Measurements from ENCODE around the gene RHBDL1. TPM values are rescaled to one million over a fixed set of nuclear protein-coding genes. Genes with fewer than 3 reads are reported as not detected.
A peak's percentile ranks its signal among the peaks of the same experiment; 100 is the strongest.

RHBDL1 gene
- total RNA-seq, 4 donors from 2014 or later, result 0.38 to 1.1 (median 0.57) TPM; not detected in 1

GRCh38 chr16:715477-716199 lies 40.2 kb downstream of the RHBDL1 start:
- Histone ChIP-seq H3K9me3 (no peaks in the 10 kb centered on the region), H3K27me3 (peaks cover 6 to 59% (median 11%) of the 10 kb centered on the region in 4 donors), H3K4me1 (peaks cover 31 to 77% (median 32%) of the 10 kb centered on the region in 3 donors), H3K36me3 (no peaks in the 10 kb centered on the region), H3K27ac (peak overlapping the region in 2 of 4 donors; percentile 36 to 61), H3K4me3 (peak overlapping the region; percentile 52 to 87 (median 62))
- no peak for TF ChIP-seq POLR2A (IDR thresholded peaks at IDR 0.05)
- TF ChIP-seq, protein P1, sequence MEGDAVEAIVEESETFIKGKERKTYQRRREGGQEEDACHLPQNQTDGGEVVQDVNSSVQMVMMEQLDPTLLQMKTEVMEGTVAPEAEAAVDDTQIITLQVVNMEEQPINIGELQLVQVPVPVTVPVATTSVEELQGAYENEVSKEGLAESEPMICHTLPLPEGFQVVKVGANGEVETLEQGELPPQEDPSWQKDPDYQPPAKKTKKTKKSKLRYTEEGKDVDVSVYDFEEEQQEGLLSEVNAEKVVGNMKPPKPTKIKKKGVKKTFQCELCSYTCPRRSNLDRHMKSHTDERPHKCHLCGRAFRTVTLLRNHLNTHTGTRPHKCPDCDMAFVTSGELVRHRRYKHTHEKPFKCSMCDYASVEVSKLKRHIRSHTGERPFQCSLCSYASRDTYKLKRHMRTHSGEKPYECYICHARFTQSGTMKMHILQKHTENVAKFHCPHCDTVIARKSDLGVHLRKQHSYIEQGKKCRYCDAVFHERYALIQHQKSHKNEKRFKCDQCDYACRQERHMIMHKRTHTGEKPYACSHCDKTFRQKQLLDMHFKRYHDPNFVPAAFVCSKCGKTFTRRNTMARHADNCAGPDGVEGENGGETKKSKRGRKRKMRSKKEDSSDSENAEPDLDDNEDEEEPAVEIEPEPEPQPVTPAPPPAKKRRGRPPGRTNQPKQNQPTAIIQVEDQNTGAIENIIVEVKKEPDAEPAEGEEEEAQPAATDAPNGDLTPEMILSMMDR (IDR thresholded peaks at IDR 0.05), result no peak
- intact Hi-C loops (cut with DNase I), result no loop called here
- no peak for DNase-seq
- WGBS, 2 donors, result 0% methylated on average over 2 of the region's 74 CpGs; no CpG with 5 or more reads in 1 of the 2 donors

- H3K27ac ChIP-seq, result peak overlapping the region in 1 of 4 donors; percentile 61
Measured at GRCh38 chr16:716200-716568, 40.7 kb downstream of the RHBDL1 start.

GRCh38 chr16:716768-717325 lies 41.4 kb downstream of the RHBDL1 start:
- H3K4me1 ChIP-seq, result peaks cover 32 to 75% (median 37%) of the 10 kb centered on the region in 3 donors
- no peak overlapping the region for H3K27ac ChIP-seq
- intact Hi-C loops (cut with DNase I), result no loop called here
- DNase-seq, result no peak
- no peaks in the 10 kb centered on the region for H3K9me3 ChIP-seq
- H3K4me3 ChIP-seq, result no peak overlapping the region
- 94% methylated on average over 14 of the region's 29 CpGs; no CpG with 5 or more reads in 1 of the 2 donors for WGBS, 2 donors
- H3K36me3 ChIP-seq, result no peaks in the 10 kb centered on the region
- H3K27me3 ChIP-seq, result peaks cover 0 to 47% (median 6%) of the 10 kb centered on the region in 4 donors
- no peak for TF ChIP-seq POLR2A (IDR thresholded peaks at IDR 0.05)
- TF ChIP-seq, protein P1 (IDR thresholded peaks at IDR 0.05), result no peak

More at GRCh38 chr16:716200-716568, 40.7 kb downstream of the RHBDL1 start:
- Histone ChIP-seq H3K27me3 (peaks cover 3 to 53% (median 7%) of the 10 kb centered on the region in 4 donors), H3K9me3 (no peaks in the 10 kb centered on the region), H3K4me1 (peaks cover 32 to 75% (median 32%) of the 10 kb centered on the region in 3 donors), H3K4me3 (peak overlapping the region in 3 of 4 donors; percentile 52 to 87 (median 70)), H3K36me3 (no peaks in the 10 kb centered on the region)
- no peak for DNase-seq
- intact Hi-C loops (cut with DNase I), result no loop called here
- 26% methylated on average over 10 of the region's 12 CpGs; no CpG with 5 or more reads in 1 of the 2 donors for WGBS, 2 donors
- no peak for TF ChIP-seq POLR2A (IDR thresholded peaks at IDR 0.05)
- TF ChIP-seq, protein P1 (IDR thresholded peaks at IDR 0.05), result no peak

GRCh38 chr16:717450-718245 lies 42.2 kb downstream of the RHBDL1 start:
- Histone ChIP-seq H3K4me1 (peaks cover 34 to 75% (median 40%) of the 10 kb centered on the region in 3 donors), H3K36me3 (no peaks in the 10 kb centered on the region), H3K9me3 (no peaks in the 10 kb centered on the region), H3K27me3 (peaks cover 0 to 41% (median 6%) of the 10 kb centered on the region in 4 donors), H3K4me3 (no peak overlapping the region), H3K27ac (no peak overlapping the region)
- WGBS, 2 donors, result 74% methylated on average over 14 of the region's 32 CpGs; no CpG with 5 or more reads in 1 of the 2 donors
- TF ChIP-seq, protein P1 (IDR thresholded peaks at IDR 0.05), result no peak
- TF ChIP-seq POLR2A (IDR thresholded peaks at IDR 0.05), result no peak
- intact Hi-C loops (cut with DNase I), result no loop called here
- DNase-seq, result no peak

Data from esophagus squamous epithelium (tissue), 5 donors.